Suprapubic skin (tissue), 4 donors: Measurements from ENCODE around the gene NCOA5. TPM values are rescaled to one million over a fixed set of nuclear protein-coding genes. Genes with fewer than 3 reads are reported as not detected.
A peak's percentile ranks its signal among the peaks of the same experiment; 100 is the strongest.

ENCODE experiments used
- DNase-seq, 2 donors: peaks; one replicate each; pipeline ENCODE4 v3.0.0-alpha.2; 2019; ENCODE audit warnings: low spot score in 2 of 2
- H3K27ac ChIP-seq: fragments of 200-600 bp; sonication (generic); one replicate; pipeline ENCODE4 v1.5.1; 2019
- H3K27me3 ChIP-seq: fragments of 200-600 bp; sonication (generic); one replicate; pipeline ENCODE4 v1.5.1; 2019
- H3K36me3 ChIP-seq: fragments of 200-600 bp; sonication (generic); one replicate; pipeline ENCODE4 v1.5.1; 2019
- H3K4me1 ChIP-seq: fragments of 200-600 bp; sonication (generic); one replicate; pipeline ENCODE4 v1.5.1; 2019
- H3K4me3 ChIP-seq: fragments of 200-600 bp; sonication (generic); one replicate; pipeline ENCODE4 v1.5.1; 2019; ENCODE audit warnings: mild to moderate bottlenecking
- H3K9me3 ChIP-seq: fragments of 200-600 bp; sonication (generic); one replicate; pipeline ENCODE4 v1.5.1; 2019
- EP300 ChIP-seq: sonication (generic); formaldehyde crosslinking; IDR thresholded peaks from one replicate; pipeline ENCODE4 v1.6.1; 2017; ENCODE audit warnings: antibody characterized with exemption
- POLR2A ChIP-seq, 2 donors: fragments of 450-650 bp; IDR thresholded peaks; one replicate each; pipeline ENCODE4 v1.6.1; 2017; ENCODE audit warnings: antibody characterized with exemption in 2 of 2, mild to moderate bottlenecking in 2 of 2, moderate library complexity in 2 of 2
- POLR2AphosphoS5 ChIP-seq, 3 donors: sonication (generic); formaldehyde crosslinking; IDR thresholded peaks; one replicate each; pipeline ENCODE4 v1.6.1; 2017; ENCODE audit warnings: antibody characterized with exemption in 3 of 3
- WGBS: methylation state at CpG from one replicate; pipeline ENCODE4 v1.1.5; 2018; 5-methylcytosine and 5-hydroxymethylcytosine counted together
- total RNA-seq, 4 donors: library from RNA; depleted of rRNA; stranded (reverse); fragments of >200 nt; gene quantifications; one replicate each; pipeline ENCODE4 v1.1.0, GENCODE V29; 2016
- TF ChIP-seq, protein P1 (sequence below), 2 donors: fragments of 200-600 bp in 1 of 2; fragments of 450-650 bp in 1 of 2; sonication (generic) in 1 of 2; IDR thresholded peaks; one replicate each; pipeline ENCODE4 v1.5.1; 2016 to 2019; ENCODE audit warnings: antibody characterized with exemption in 2 of 2, mild to moderate bottlenecking in 1 of 2, moderate library complexity in 1 of 2

Gene NCOA5
- total RNA-seq, 4 donors from 2014 or later: 23.2 to 30.1 (median 25.2) TPM

DNA sequence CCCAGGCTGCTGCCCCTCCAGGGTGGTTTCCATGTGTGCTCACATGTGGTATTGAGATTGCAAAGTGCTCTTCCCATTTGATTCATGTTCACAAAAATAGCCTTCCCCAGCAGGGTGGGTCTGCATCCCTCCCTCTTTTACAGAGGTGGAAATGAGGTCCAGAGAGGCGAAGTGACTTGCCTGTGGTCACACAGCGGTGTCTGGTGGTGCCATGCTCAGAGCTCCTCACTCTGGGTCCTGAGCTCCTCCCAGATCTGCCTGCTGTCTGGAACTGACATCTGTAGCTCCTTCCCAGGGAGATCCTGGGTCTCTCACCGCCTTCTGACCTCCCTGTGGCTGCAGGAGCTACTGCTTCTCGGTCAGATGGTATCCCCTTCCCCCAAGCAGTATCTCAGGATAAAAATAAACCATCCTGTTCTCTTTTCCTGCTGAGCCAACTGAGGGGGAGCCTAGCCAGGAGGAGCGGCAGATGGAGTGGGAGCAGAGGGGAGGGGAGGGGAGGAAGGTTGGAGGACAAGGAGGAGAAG, 40.3 kb upstream of the NCOA5 start:
- H3K36me3 ChIP-seq: no peaks in the 10 kb centered on the region
- H3K27ac ChIP-seq: no peak overlapping the region
- peaks cover 11% of the 10 kb centered on the region for H3K4me1 ChIP-seq
- TF ChIP-seq EP300: no peak
- no peak for TF ChIP-seq POLR2A (IDR thresholded peaks at IDR 0.05)
- TF ChIP-seq, protein P1, sequence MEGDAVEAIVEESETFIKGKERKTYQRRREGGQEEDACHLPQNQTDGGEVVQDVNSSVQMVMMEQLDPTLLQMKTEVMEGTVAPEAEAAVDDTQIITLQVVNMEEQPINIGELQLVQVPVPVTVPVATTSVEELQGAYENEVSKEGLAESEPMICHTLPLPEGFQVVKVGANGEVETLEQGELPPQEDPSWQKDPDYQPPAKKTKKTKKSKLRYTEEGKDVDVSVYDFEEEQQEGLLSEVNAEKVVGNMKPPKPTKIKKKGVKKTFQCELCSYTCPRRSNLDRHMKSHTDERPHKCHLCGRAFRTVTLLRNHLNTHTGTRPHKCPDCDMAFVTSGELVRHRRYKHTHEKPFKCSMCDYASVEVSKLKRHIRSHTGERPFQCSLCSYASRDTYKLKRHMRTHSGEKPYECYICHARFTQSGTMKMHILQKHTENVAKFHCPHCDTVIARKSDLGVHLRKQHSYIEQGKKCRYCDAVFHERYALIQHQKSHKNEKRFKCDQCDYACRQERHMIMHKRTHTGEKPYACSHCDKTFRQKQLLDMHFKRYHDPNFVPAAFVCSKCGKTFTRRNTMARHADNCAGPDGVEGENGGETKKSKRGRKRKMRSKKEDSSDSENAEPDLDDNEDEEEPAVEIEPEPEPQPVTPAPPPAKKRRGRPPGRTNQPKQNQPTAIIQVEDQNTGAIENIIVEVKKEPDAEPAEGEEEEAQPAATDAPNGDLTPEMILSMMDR (IDR thresholded peaks at IDR 0.05): no peak
- TF ChIP-seq POLR2AphosphoS5 (IDR thresholded peaks at IDR 0.05): no peak
- DNase-seq: peak in 1 of 2 donors; percentile 14
- peaks cover 25% of the 10 kb centered on the region for H3K27me3 ChIP-seq
- H3K4me3 ChIP-seq: no peak overlapping the region
- 21% methylated on average over 5 of the region's 5 CpGs for WGBS
- no peaks in the 10 kb centered on the region for H3K9me3 ChIP-seq

- 67% methylated on average over 4 of the region's 16 CpGs for WGBS
- no peaks in the 10 kb centered on the region for H3K9me3 ChIP-seq
- no peak overlapping the region for H3K4me3 ChIP-seq
- H3K36me3 ChIP-seq: peaks cover 7% of the 10 kb centered on the region
- peaks cover 25% of the 10 kb centered on the region for H3K27me3 ChIP-seq
- peaks cover 11% of the 10 kb centered on the region for H3K4me1 ChIP-seq
- H3K27ac ChIP-seq: no peak overlapping the region
- DNase-seq: peak in 1 of 2 donors; percentile 55
- no peak for TF ChIP-seq POLR2A (IDR thresholded peaks at IDR 0.05)
- TF ChIP-seq, protein P1 (IDR thresholded peaks at IDR 0.05): peak in 1 of 2 donors; percentile 34
Measured at GRCh38 chr20:46128310-46129151, 38.8 kb upstream of the NCOA5 start.

DNA sequence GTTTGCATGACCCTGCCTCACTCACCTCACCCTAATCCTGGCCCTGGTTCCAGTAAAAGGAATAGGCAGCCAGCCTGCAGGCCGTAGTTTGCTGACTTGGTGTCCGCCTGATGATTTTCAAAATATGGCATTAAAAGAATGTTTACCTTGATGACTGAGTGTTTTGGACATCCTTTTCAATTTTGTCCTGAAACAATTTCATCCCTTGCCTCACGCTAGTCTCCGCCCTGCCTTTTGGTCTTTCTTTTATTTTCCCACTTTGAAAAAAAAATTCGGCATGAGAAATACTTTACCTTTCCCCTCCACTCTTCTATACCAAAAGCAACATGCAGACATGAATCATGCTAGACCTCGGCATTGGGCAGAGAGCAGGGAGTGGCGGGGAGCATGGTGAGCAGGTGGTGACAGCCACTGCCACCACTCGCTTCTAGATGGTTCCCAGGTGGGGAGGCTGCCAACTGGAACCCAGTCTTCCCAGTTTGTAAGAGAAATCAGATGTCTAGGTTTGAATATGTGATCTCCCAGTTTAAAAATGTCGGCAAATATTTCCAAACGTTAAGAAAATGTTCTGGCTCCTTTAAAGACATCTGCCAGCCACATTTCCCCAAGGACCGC, 37.7 kb upstream of the NCOA5 start:
- H3K4me1 ChIP-seq: peaks cover 5% of the 10 kb centered on the region
- peak in 1 of 2 donors; percentile 27 for DNase-seq
- H3K9me3 ChIP-seq: no peaks in the 10 kb centered on the region
- peaks cover 17% of the 10 kb centered on the region for H3K36me3 ChIP-seq
- TF ChIP-seq POLR2AphosphoS5 (IDR thresholded peaks at IDR 0.05): no peak
- TF ChIP-seq, protein P1 (IDR thresholded peaks at IDR 0.05): no peak
- no peak for TF ChIP-seq POLR2A (IDR thresholded peaks at IDR 0.05)
- TF ChIP-seq EP300: no peak
- H3K4me3 ChIP-seq: no peak overlapping the region
- 63% methylated on average over 11 of the region's 11 CpGs for WGBS
- peaks cover 20% of the 10 kb centered on the region for H3K27me3 ChIP-seq
- no peak overlapping the region for H3K27ac ChIP-seq

GRCh38 chr20:46126440-46127056, 36.8 kb upstream of the NCOA5 start:
- Histone ChIP-seq H3K4me3 (no peak overlapping the region), H3K36me3 (peaks cover 21% of the 10 kb centered on the region), H3K4me1 (peaks cover under 1% of the 10 kb centered on the region), H3K27ac (no peak overlapping the region), H3K9me3 (no peaks in the 10 kb centered on the region), H3K27me3 (peaks cover 20% of the 10 kb centered on the region)
- 75% methylated on average over 5 of the region's 5 CpGs for whole genome bisulfite sequencing
- TF ChIP-seq POLR2A (IDR thresholded peaks at IDR 0.05): no peak
- no peak for TF ChIP-seq EP300
- TF ChIP-seq, protein P1 (IDR thresholded peaks at IDR 0.05): no peak
- TF ChIP-seq POLR2AphosphoS5 (IDR thresholded peaks at IDR 0.05): no peak
- peak in 1 of 2 donors; percentile 19 for DNase-seq
